HCT116 (cell line): Measurements from ENCODE around the gene WIPI1. TPM values are rescaled to one million over a fixed set of nuclear protein-coding genes. Genes with fewer than 3 reads are reported as not detected.

Experiments used
- ATAC-seq: fragments of 200-7000 bp; cut with Tn5 transposase; 2 replicates; pipeline ENCODE4 v1.9.1; 2020; ENCODE audit warnings: mild to moderate bottlenecking, moderate library complexity
- BruUV-seq: library from RNA; stranded (reverse); fragments of 400-500 nt; replicated peaks from 2 replicates; lab custom pipeline; 2021; lab: Mats Ljungman, UMichigan
- CTCF ChIA-PET: fragments of 300-600 bp; sonication (Branson Sonifier 250); formaldehyde crosslinking; loops from one replicate; lab custom pipeline; 2021; ENCODE audit warnings: antibody characterized with exemption; lab: Charles Lee
- POLR2A ChIA-PET: fragments of 300-600, 350-600 bp; sonication (Branson Sonifier 250); formaldehyde crosslinking; loops from one replicate; lab custom pipeline; 2021; ENCODE audit warnings: antibody characterized with exemption; lab: Charles Lee
- RAD21 ChIA-PET, 2 experiments: fragments of 300-600 bp; sonication (Branson Sonifier 250); formaldehyde crosslinking; loops; one replicate each; lab custom pipeline; 2023; ENCODE audit warnings: low total read pairs in 2 of 2; ENCODE audit not compliant: uncharacterized antibody in 2 of 2, unreplicated experiment in 2 of 2, low non-redundant PET in 1 of 2; lab: Charles Lee
- DNase-seq: peaks from one replicate; pipeline ENCODE4 v3.0.0-alpha.2; 2010; ENCODE audit warnings: low read depth, low spot score
- H2AFZ ChIP-seq: fragments of 200-600 bp; shearing (Covaris generic), sonication (generic); 2 replicates; pipeline ENCODE4 v1.6.1; 2017; ENCODE audit warnings: low read depth, mixed run types, mixed read lengths, antibody characterized with exemption, low read length; ENCODE audit not compliant: poor library complexity, severe bottlenecking
- H3K27ac ChIP-seq: 2 replicates; pipeline ENCODE4 v1.5.1; 2012; ENCODE audit warnings: low read depth, low read length
- H3K27me3 ChIP-seq: fragments of 200-600 bp; sonication (generic); 2 replicates; pipeline ENCODE4 v1.6.1; 2016; ENCODE audit warnings: mixed run types, low read length, mixed read lengths; ENCODE audit not compliant: insufficient read depth
- H3K36me3 ChIP-seq, 2 experiments: fragments of 200-500 bp in 1 of 2; fragments of 200-600 bp in 1 of 2; sonication (Bioruptor generic) in 1 of 2; sonication (generic) in 1 of 2; 2 replicates each; pipeline versions ENCODE4 v1.5.1 to v1.6.1; 2014 to 2016; ENCODE audit warnings: low read length in 2 of 2, inconsistent platforms in 1 of 2, mixed read lengths in 1 of 2, mixed run types in 1 of 2; ENCODE audit not compliant: insufficient read depth in 2 of 2, control insufficient read depth in 1 of 2
- H3K4me1 ChIP-seq, 2 experiments: fragments of 200-600 bp in 1 of 2; sonication (generic) in 1 of 2; 2 replicates each; pipeline versions ENCODE4 v1.5.1 to v1.6.1; 2012 to 2017; ENCODE audit warnings: low read length in 2 of 2, inconsistent platforms in 1 of 2, mild to moderate bottlenecking in 1 of 2, mixed read lengths in 1 of 2, mixed run types in 1 of 2, moderate library complexity in 1 of 2; ENCODE audit not compliant: insufficient read depth in 2 of 2, control insufficient read depth in 1 of 2
- H3K4me2 ChIP-seq: fragments of 200-600 bp; sonication (generic); 2 replicates; pipeline ENCODE4 v1.6.1; 2017; ENCODE audit warnings: mixed run types, low read length, mixed read lengths
- H3K4me3 ChIP-seq, 2 experiments: fragments of 200-600 bp in 1 of 2; sonication (generic) in 1 of 2; replicated peaks in 1 of 2; 2 replicates each; pipeline ENCODE4 v1.5.1; 2011 to 2016; ENCODE audit warnings: low read length in 2 of 2, control low read depth in 1 of 2, low read depth in 1 of 2, mild to moderate bottlenecking in 1 of 2, mixed read lengths in 1 of 2, mixed run types in 1 of 2
- H3K79me2 ChIP-seq: fragments of 200-600 bp; sonication (generic); 2 replicates; pipeline ENCODE4 v1.6.1; 2017; ENCODE audit warnings: mild to moderate bottlenecking, mixed run types, low read length, moderate library complexity, mixed read lengths; ENCODE audit not compliant: insufficient read depth
- H3K9ac ChIP-seq: fragments of 200-600 bp; sonication (generic); 2 replicates; pipeline ENCODE4 v1.6.1; 2016; ENCODE audit warnings: low read length, mixed read lengths
- H3K9me2 ChIP-seq: fragments of 200-600 bp; sonication (generic), shearing (Covaris generic); 2 replicates; pipeline ENCODE4 v1.6.1; 2017; ENCODE audit warnings: mixed run types, mild to moderate bottlenecking, moderate library complexity; ENCODE audit not compliant: insufficient read depth
- H3K9me3 ChIP-seq, 2 experiments: fragments of 200-500 bp in 1 of 2; fragments of 200-600 bp in 1 of 2; sonication (Bioruptor generic) in 1 of 2; sonication (generic) in 1 of 2; 2 replicates each; pipeline ENCODE4 v1.6.1; 2014 to 2017; ENCODE audit warnings: low read length in 2 of 2, mixed read lengths in 2 of 2, inconsistent platforms in 1 of 2, low read depth in 1 of 2, mild to moderate bottlenecking in 1 of 2, mixed run types in 1 of 2, moderate library complexity in 1 of 2; ENCODE audit not compliant: control insufficient read depth in 1 of 2, insufficient read depth in 1 of 2
- H4K20me1 ChIP-seq: fragments of 200-600 bp; sonication (generic), shearing (Covaris generic); 2 replicates; pipeline ENCODE4 v1.6.1; 2017; ENCODE audit warnings: mixed run types, mild to moderate bottlenecking, moderate library complexity; ENCODE audit not compliant: insufficient read depth
- CBX3 ChIP-seq: IDR thresholded peaks from 2 replicates; pipeline ENCODE4 v1.6.1; 2012; ENCODE audit warnings: low read depth
- CEBPB ChIP-seq: IDR thresholded peaks from 2 replicates; pipeline ENCODE4 v1.6.1; 2012; ENCODE audit warnings: low read depth
- EGR1 ChIP-seq: IDR thresholded peaks from 2 replicates; pipeline ENCODE4 v1.6.1; 2012; ENCODE audit warnings: low read depth
- ELF1 ChIP-seq: IDR thresholded peaks from 2 replicates; pipeline ENCODE4 v1.6.1; 2012; ENCODE audit warnings: low read depth, borderline replicate concordance
- EZH2phosphoT487 ChIP-seq: fragments of 200-600 bp; IDR thresholded peaks from 2 replicates; pipeline ENCODE4 v1.6.1; 2018; ENCODE audit warnings: antibody characterized with exemption, borderline replicate concordance
- FOSL1 ChIP-seq: IDR thresholded peaks from 2 replicates; pipeline ENCODE4 v1.6.1; 2012; ENCODE audit warnings: low read depth
- POLR2AphosphoS5 ChIP-seq: IDR thresholded peaks from 2 replicates; pipeline ENCODE4 v1.6.1; 2011; ENCODE audit warnings: mild to moderate bottlenecking, low read depth, low read length, moderate library complexity
- RAD21 ChIP-seq: IDR thresholded peaks from 2 replicates; pipeline ENCODE4 v1.6.1; 2012; ENCODE audit warnings: low read depth, mild to moderate bottlenecking
- SIN3A ChIP-seq: IDR thresholded peaks from 2 replicates; pipeline ENCODE4 v1.6.1; 2012; ENCODE audit warnings: low read depth
- SP1 ChIP-seq: IDR thresholded peaks from 2 replicates; pipeline ENCODE4 v1.6.1; 2012; ENCODE audit warnings: low read depth
- SRF ChIP-seq: IDR thresholded peaks from 2 replicates; pipeline ENCODE4 v1.6.1; 2012; ENCODE audit warnings: low read depth
- TCF7L2 ChIP-seq: IDR thresholded peaks from 2 replicates; pipeline ENCODE4 v1.7.0; 2011; ENCODE audit warnings: borderline replicate concordance, inconsistent platforms; ENCODE audit not compliant: insufficient read depth, insufficient read length; ENCODE audit errors: extremely low read depth
- YY1 ChIP-seq: IDR thresholded peaks from 2 replicates; pipeline ENCODE4 v1.6.1; 2011; ENCODE audit warnings: low read length, low read depth, moderate library complexity, mild to moderate bottlenecking; ENCODE audit not compliant: insufficient replicate concordance; ENCODE audit errors: extremely low read depth
- ZFX ChIP-seq: fragments of 450-650 bp; IDR thresholded peaks from 2 replicates; pipeline ENCODE4 v1.6.1; 2017
- ZNF274 ChIP-seq: fragments of 200-500 bp; sonication (Bioruptor generic); IDR thresholded peaks from 2 replicates; pipeline ENCODE4 v1.6.1; 2014; ENCODE audit warnings: mild to moderate bottlenecking, low read depth, low read length, inconsistent platforms
- intact Hi-C: fragments of 100-400 bp; cut with micrococcal nuclease; formaldehyde crosslinking; loops from 2 replicates; pipeline ENCODE4 v1.10.0; 2022
- total RNA-seq: library from RNA; stranded (reverse); gene quantifications from one replicate; pipeline ENCODE4 v1.2.1, GENCODE V29; 2021; ENCODE audit not compliant: unreplicated experiment
- TF ChIP-seq, protein P1 (sequence below), 3 experiments: fragments of 200-600 bp in 1 of 3; sonication (generic) in 1 of 3; IDR thresholded peaks in 2 of 3; conservative IDR thresholded peaks in 1 of 3; 2 replicates each; pipeline ENCODE4 v1.5.1; 2012 to 2017; ENCODE audit warnings: low read depth in 2 of 3, low read length in 2 of 3, antibody characterized with exemption in 1 of 3, borderline replicate concordance in 1 of 3, control low read depth in 1 of 3, mild to moderate bottlenecking in 1 of 3, mixed read lengths in 1 of 3, mixed run types in 1 of 3, moderate library complexity in 1 of 3; ENCODE audit not compliant: insufficient read depth in 1 of 3
- TF ChIP-seq, protein P2 (sequence below): IDR thresholded peaks from 2 replicates; pipeline ENCODE4 v1.6.1; 2012
- TF ChIP-seq, protein P3 (sequence below): IDR thresholded peaks from 2 replicates; pipeline ENCODE4 v1.6.1; 2012; ENCODE audit warnings: low read depth
- TF ChIP-seq, protein P4 (sequence below): IDR thresholded peaks from 2 replicates; pipeline ENCODE4 v1.6.1; 2011; ENCODE audit warnings: mild to moderate bottlenecking, low read length, moderate library complexity; ENCODE audit not compliant: insufficient replicate concordance; ENCODE audit errors: extremely low read depth

Gene WIPI1
- total RNA-seq, 1 experiment from 2014 or later = 21.5 TPM

DNA sequence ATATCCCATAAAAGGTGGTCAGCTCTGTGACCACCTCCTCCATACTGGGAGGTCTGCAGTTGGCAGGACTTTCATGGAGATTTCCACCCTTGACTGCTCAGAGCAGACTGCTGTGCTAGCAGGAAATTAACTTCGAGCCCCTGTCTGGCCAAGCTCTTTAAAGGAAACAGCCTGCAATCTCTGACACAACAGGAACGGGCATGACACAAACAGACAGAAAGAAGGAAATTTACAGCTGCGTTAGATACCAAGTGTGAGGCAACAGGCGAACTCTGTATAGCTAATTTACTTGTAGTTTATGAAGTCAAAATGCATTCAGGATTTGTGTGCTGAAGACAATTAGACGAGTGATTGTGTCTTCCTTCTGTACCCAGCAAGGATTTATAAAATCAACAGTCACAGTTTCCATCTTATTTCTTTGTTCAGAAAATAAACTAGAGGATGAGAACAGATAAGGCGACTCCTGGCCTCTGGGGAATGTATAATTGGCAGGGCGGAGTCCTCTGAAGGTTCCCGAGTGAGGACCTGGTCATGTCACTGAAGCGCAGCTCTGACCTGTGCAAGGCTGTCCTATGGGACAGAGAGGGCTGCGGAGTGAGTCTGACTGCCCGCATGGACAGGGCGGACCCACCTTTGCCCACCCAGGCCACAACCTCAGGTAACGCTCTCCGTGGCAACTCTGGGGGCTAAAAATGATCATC is 16.1 kb downstream of the WIPI1 start:
- ChIA-PET CTCF (interaction anchor here (0.8 to 1.6 kb wide), 2 partner anchors 9 to 10 kb away, joined by 3 to 4 read pairs; no protein-coding TSS in a partner anchor), RAD21 (no interaction called here), POLR2A (interaction anchor here (0.6 kb wide), 1 partner anchor 406 kb away, joined by 4 read pairs; the partner anchor contains the start of gene KPNA2)
- Histone ChIP-seq H3K27me3 (no peaks in the 10 kb centered on the region), H3K79me2 (no peaks in the 10 kb centered on the region), H3K9ac (no peak overlapping the region), H3K4me3 (no peak overlapping the region), H3K9me3 (no peaks in the 10 kb centered on the region), H2AFZ (no peak overlapping the region), H3K36me3 (no peaks in the 10 kb centered on the region; a peak in 1 of 4 replicates), H3K4me1 (peaks cover 1 to 4% of the 10 kb centered on the region in 2 experiments), H3K27ac (no peak overlapping the region), H3K4me2 (no peak overlapping the region), H4K20me1 (no peaks in the 10 kb centered on the region), H3K9me2 (no peaks in the 10 kb centered on the region)
- no peak for DNase-seq
- intact Hi-C loops = no loop called here
- BruUV-seq = no TSS peak
- no peak for ATAC-seq
- no peak for TF ChIP-seq SP1
- TF ChIP-seq CEBPB = no peak
- TF ChIP-seq ZNF274 = no peak
- TF ChIP-seq SRF = no peak
- TF ChIP-seq, protein P1, sequence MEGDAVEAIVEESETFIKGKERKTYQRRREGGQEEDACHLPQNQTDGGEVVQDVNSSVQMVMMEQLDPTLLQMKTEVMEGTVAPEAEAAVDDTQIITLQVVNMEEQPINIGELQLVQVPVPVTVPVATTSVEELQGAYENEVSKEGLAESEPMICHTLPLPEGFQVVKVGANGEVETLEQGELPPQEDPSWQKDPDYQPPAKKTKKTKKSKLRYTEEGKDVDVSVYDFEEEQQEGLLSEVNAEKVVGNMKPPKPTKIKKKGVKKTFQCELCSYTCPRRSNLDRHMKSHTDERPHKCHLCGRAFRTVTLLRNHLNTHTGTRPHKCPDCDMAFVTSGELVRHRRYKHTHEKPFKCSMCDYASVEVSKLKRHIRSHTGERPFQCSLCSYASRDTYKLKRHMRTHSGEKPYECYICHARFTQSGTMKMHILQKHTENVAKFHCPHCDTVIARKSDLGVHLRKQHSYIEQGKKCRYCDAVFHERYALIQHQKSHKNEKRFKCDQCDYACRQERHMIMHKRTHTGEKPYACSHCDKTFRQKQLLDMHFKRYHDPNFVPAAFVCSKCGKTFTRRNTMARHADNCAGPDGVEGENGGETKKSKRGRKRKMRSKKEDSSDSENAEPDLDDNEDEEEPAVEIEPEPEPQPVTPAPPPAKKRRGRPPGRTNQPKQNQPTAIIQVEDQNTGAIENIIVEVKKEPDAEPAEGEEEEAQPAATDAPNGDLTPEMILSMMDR (IDR thresholded peaks at IDR 0.05 in 2 of 3, conservative IDR thresholded peaks at IDR 0.05 in 1 of 3; ENCODE audit: borderline replicate concordance in 1 of 3, insufficient read depth in 1 of 3, low read depth in 2 of 3, low read length in 2 of 3) = no peak
- no peak for TF ChIP-seq EZH2phosphoT487
- TF ChIP-seq ELF1 = no peak
- no peak for TF ChIP-seq FOSL1
- TF ChIP-seq SIN3A = no peak
- TF ChIP-seq, protein P2, sequence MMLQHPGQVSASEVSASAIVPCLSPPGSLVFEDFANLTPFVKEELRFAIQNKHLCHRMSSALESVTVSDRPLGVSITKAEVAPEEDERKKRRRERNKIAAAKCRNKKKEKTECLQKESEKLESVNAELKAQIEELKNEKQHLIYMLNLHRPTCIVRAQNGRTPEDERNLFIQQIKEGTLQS = no peak
- no peak for TF ChIP-seq EGR1
- TF ChIP-seq TCF7L2 = no peak
- TF ChIP-seq, protein P3, sequence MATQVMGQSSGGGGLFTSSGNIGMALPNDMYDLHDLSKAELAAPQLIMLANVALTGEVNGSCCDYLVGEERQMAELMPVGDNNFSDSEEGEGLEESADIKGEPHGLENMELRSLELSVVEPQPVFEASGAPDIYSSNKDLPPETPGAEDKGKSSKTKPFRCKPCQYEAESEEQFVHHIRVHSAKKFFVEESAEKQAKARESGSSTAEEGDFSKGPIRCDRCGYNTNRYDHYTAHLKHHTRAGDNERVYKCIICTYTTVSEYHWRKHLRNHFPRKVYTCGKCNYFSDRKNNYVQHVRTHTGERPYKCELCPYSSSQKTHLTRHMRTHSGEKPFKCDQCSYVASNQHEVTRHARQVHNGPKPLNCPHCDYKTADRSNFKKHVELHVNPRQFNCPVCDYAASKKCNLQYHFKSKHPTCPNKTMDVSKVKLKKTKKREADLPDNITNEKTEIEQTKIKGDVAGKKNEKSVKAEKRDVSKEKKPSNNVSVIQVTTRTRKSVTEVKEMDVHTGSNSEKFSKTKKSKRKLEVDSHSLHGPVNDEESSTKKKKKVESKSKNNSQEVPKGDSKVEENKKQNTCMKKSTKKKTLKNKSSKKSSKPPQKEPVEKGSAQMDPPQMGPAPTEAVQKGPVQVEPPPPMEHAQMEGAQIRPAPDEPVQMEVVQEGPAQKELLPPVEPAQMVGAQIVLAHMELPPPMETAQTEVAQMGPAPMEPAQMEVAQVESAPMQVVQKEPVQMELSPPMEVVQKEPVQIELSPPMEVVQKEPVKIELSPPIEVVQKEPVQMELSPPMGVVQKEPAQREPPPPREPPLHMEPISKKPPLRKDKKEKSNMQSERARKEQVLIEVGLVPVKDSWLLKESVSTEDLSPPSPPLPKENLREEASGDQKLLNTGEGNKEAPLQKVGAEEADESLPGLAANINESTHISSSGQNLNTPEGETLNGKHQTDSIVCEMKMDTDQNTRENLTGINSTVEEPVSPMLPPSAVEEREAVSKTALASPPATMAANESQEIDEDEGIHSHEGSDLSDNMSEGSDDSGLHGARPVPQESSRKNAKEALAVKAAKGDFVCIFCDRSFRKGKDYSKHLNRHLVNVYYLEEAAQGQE = no peak
- TF ChIP-seq CBX3 = no peak
- TF ChIP-seq, protein P4, sequence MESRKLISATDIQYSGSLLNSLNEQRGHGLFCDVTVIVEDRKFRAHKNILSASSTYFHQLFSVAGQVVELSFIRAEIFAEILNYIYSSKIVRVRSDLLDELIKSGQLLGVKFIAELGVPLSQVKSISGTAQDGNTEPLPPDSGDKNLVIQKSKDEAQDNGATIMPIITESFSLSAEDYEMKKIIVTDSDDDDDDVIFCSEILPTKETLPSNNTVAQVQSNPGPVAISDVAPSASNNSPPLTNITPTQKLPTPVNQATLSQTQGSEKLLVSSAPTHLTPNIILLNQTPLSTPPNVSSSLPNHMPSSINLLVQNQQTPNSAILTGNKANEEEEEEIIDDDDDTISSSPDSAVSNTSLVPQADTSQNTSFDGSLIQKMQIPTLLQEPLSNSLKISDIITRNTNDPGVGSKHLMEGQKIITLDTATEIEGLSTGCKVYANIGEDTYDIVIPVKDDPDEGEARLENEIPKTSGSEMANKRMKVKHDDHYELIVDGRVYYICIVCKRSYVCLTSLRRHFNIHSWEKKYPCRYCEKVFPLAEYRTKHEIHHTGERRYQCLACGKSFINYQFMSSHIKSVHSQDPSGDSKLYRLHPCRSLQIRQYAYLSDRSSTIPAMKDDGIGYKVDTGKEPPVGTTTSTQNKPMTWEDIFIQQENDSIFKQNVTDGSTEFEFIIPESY = no peak
- TF ChIP-seq POLR2AphosphoS5 = no peak
- TF ChIP-seq YY1 = no peak
- no peak for TF ChIP-seq ZFX
- no peak for TF ChIP-seq RAD21
